Breast epithelium (tissue), 4 donors: ENCODE results near the gene HOTAIR. TPM values are rescaled to one million over a fixed set of nuclear protein-coding genes. Genes with fewer than 3 reads are reported as not detected.

Source experiments
- DNase-seq, 2 donors: peaks; one replicate each; pipeline ENCODE4 v3.0.0-alpha.2; 2019; ENCODE audit warnings: low spot score in 2 of 2
- H3K27ac ChIP-seq, 2 donors: fragments of 200-600 bp; sonication (generic) in 1 of 2; one replicate each; pipeline ENCODE4 v1.5.1; 2016 to 2019; ENCODE audit warnings: mild to moderate bottlenecking in 1 of 2
- H3K27me3 ChIP-seq, 2 donors: fragments of 200-600 bp; sonication (generic) in 1 of 2; one replicate each; pipeline versions ENCODE4 v1.5.1 to v1.6.0; 2017 to 2019; ENCODE audit warnings: control low read depth in 1 of 2, mild to moderate bottlenecking in 1 of 2
- H3K36me3 ChIP-seq: fragments of 200-600 bp; one replicate; pipeline ENCODE4 v1.5.1; 2019
- H3K4me1 ChIP-seq, 2 donors: fragments of 200-600 bp; sonication (generic); one replicate each; pipeline ENCODE4 v1.5.1; 2016 to 2019; ENCODE audit warnings: control low read depth in 1 of 2
- H3K4me3 ChIP-seq, 3 donors: fragments of 200-600 bp; sonication (generic); 1 replicate in 2 of 3; 2 replicates in 1 of 3; pipeline ENCODE4 v1.5.1; 2016 to 2019; ENCODE audit warnings: mild to moderate bottlenecking in 3 of 3, moderate library complexity in 2 of 3
- H3K9me3 ChIP-seq, 2 donors: fragments of 200-600 bp; sonication (generic) in 1 of 2; one replicate each; pipeline ENCODE4 v1.5.1; 2016 to 2019; ENCODE audit warnings: control low read depth in 1 of 2
- CTCF ChIP-seq, 3 donors: fragments of 450-650 bp; IDR thresholded peaks; one replicate each; pipeline ENCODE4 v1.5.1; 2016 to 2017; ENCODE audit warnings: antibody characterized with exemption in 3 of 3, mild to moderate bottlenecking in 3 of 3, moderate library complexity in 3 of 3
- POLR2A ChIP-seq: fragments of 450-650 bp; IDR thresholded peaks from one replicate; pipeline ENCODE4 v1.6.1; 2016; ENCODE audit warnings: antibody characterized with exemption, mild to moderate bottlenecking, moderate library complexity
- POLR2AphosphoS5 ChIP-seq, 3 donors: sonication (generic); formaldehyde crosslinking; IDR thresholded peaks; one replicate each; pipeline ENCODE4 v1.6.1; 2017; ENCODE audit warnings: antibody characterized with exemption in 3 of 3
- intact Hi-C: fragments of 100-400 bp; cut with DNase I; formaldehyde crosslinking; loops from one replicate; pipeline ENCODE4 v1.15.1; 2023; ENCODE audit warnings: low total_unique reads
- total RNA-seq, 3 donors: library from RNA; depleted of rRNA; stranded (reverse); fragments of >200 nt; gene quantifications; one replicate each; pipeline ENCODE4 v1.1.0, GENCODE V29; 2016

Gene HOTAIR
- total RNA-seq, 3 donors from 2014 or later, result 0.73 to 1.3 TPM; not detected in 1

- Histone ChIP-seq H3K27me3 (peaks cover 23 to 96% of the 10 kb centered on the region in 2 donors), H3K4me1 (no peaks in the 10 kb centered on the region)
These were observed 37.7 kb downstream of the HOTAIR start for GRCh38 chr12:53937099-53937498.

GRCh38 chr12:53935383-53936341, 39.1 kb downstream of the HOTAIR start:
- Histone ChIP-seq H3K27ac (no peak overlapping the region), H3K9me3 (no peaks in the 10 kb centered on the region), H3K27me3 (peaks cover 23 to 98% of the 10 kb centered on the region in 2 donors), H3K4me3 (no peak overlapping the region), H3K4me1 (no peaks in the 10 kb centered on the region), H3K36me3 (no peaks in the 10 kb centered on the region)
- no peak for TF ChIP-seq POLR2A
- no peak for TF ChIP-seq POLR2AphosphoS5 (IDR thresholded peaks at IDR 0.05)
- TF ChIP-seq CTCF (IDR thresholded peaks at IDR 0.05), result no peak
- no peak for DNase-seq
- intact Hi-C loops, result no loop called here

More at GRCh38 chr12:53937099-53937498, 37.7 kb downstream of the HOTAIR start:
- intact Hi-C loops, result no loop called here
- Histone ChIP-seq H3K9me3 (no peaks in the 10 kb centered on the region), H3K4me3 (no peak overlapping the region), H3K27ac (no peak overlapping the region), H3K36me3 (no peaks in the 10 kb centered on the region)
- no peak for DNase-seq
- TF ChIP-seq POLR2AphosphoS5 (IDR thresholded peaks at IDR 0.05) (no peak), CTCF (IDR thresholded peaks at IDR 0.05) (no peak), POLR2A (no peak)

- intact Hi-C loops, result no loop called here
- H3K36me3 ChIP-seq, result no peaks in the 10 kb centered on the region
- no peak for TF ChIP-seq POLR2A
- TF ChIP-seq CTCF (IDR thresholded peaks at IDR 0.05), result no peak
- TF ChIP-seq POLR2AphosphoS5 (IDR thresholded peaks at IDR 0.05), result no peak
These were observed 41.8 kb downstream of the HOTAIR start for GRCh38 chr12:53932915-53933314.

DNA sequence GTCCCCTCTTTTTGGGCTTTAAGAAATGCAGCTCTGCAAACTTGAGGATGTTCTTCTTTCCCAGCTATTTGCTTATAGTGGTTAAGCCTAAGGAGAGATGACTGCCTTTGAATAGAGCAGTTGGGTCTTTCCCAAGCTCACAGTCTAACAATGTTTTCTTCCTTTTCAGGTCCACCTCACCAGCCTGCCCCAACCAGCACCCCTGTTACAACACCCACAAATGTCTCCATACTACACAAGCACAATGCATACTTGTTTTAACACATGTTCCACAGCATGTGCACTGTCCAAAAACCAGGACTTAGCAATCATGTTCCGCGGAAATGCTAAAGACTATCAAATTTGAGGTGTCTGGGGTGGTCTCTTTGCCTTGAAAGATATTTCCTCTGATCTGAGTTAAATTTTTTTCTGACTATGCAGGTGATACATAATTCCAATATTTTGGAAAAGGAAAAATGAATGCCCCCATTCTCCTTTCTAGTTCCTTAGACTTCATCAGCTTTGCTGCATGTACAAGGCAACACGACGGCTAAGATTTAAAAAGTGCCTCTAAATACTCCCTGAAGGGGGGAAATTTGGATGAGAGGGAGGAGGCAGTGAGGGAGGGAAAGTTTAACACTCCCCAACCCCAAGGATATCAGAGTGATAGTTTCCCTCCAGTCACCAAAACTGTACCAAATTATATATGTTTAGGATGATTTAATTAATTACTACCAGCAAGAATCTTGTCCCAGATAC, 42.7 kb downstream of the HOTAIR start:
- TF ChIP-seq POLR2A (no peak), CTCF (IDR thresholded peaks at IDR 0.05) (no peak), POLR2AphosphoS5 (IDR thresholded peaks at IDR 0.05) (no peak)
- Histone ChIP-seq H3K27me3 (peaks cover 11 to 98% of the 10 kb centered on the region in 2 donors), H3K9me3 (no peaks in the 10 kb centered on the region)

More at GRCh38 chr12:53932915-53933314, 41.8 kb downstream of the HOTAIR start:
- Histone ChIP-seq H3K27me3 (peaks cover 15 to 98% of the 10 kb centered on the region in 2 donors), H3K4me1 (no peaks in the 10 kb centered on the region), H3K27ac (no peak overlapping the region), H3K4me3 (no peak overlapping the region), H3K9me3 (no peaks in the 10 kb centered on the region)
- DNase-seq, result no peak

More for the DNA sequence above, 42.7 kb downstream of the HOTAIR start:
- H3K36me3 ChIP-seq, result no peaks in the 10 kb centered on the region
- DNase-seq, result no peak
- intact Hi-C loops, result no loop called here
- no peaks in the 10 kb centered on the region for H3K4me1 ChIP-seq
- no peak overlapping the region for H3K4me3 ChIP-seq
- no peak overlapping the region for H3K27ac ChIP-seq
